ENCODE results near the gene FGF12. TPM values are rescaled to one million over a fixed set of nuclear protein-coding genes. Genes with fewer than 3 reads are reported as not detected.

The FGF12 gene
- total and polyA plus RNA-seq, 2 of the 13 experiments (the other 11 are each of a cell fraction or from before 2014, with no cell fraction given), result 0.07 TPM; not detected in 1

GRCh38 chr3:192373032-192373431 is 354.3 kb downstream of the FGF12 start (continued):
- no peak for TF ChIP-seq MAFF (IDR thresholded peaks at IDR 0.05; ENCODE audit: low read depth, low read length)
- TF ChIP-seq TCF7 (IDR thresholded peaks at IDR 0.05; ENCODE audit: low read depth), result no peak
- TF ChIP-seq NONO (IDR thresholded peaks at IDR 0.05), result no peak
- no peak for TF ChIP-seq NONO (CRISPR knock-in tag; conservative IDR thresholded peaks at IDR 0.05)
- TF ChIP-seq ZNF24 (IDR thresholded peaks at IDR 0.05), result no peak
- TF ChIP-seq ZBTB46 (CRISPR knock-in tag; IDR thresholded peaks at IDR 0.05; ENCODE audit: borderline replicate concordance), result no peak
- TF ChIP-seq AGO1 (IDR thresholded peaks at IDR 0.05; ENCODE audit: low read depth, low read length, poor library complexity, severe bottlenecking), result no peak
- no peak for TF ChIP-seq MTF1 (CRISPR knock-in tag; IDR thresholded peaks at IDR 0.05)
- TF ChIP-seq SNAPC2 (CRISPR knock-in tag; IDR thresholded peaks at IDR 0.05), result no peak
- TF ChIP-seq ZBTB14 (CRISPR knock-in tag; IDR thresholded peaks at IDR 0.05), result no peak
- no peak for TF ChIP-seq MYPOP (CRISPR knock-in tag; IDR thresholded peaks at IDR 0.05)

All from HepG2 (cell line).